Panc1 (cell line): ENCODE measurements around the gene KDM1B. TPM values are rescaled to one million over a fixed set of nuclear protein-coding genes. Genes with fewer than 3 reads are reported as not detected.

Experiments used
- ATAC-seq: fragments of 200-7000 bp; cut with Tn5 transposase; 2 replicates; pipeline ENCODE4 v1.9.1; 2020; ENCODE audit warnings: mild to moderate bottlenecking, moderate library complexity
- BruUV-seq: library from RNA; stranded (reverse); fragments of 400-500 nt; replicated peaks from 2 replicates; lab custom pipeline; 2021; lab: Mats Ljungman, UMichigan
- CTCF ChIA-PET: fragments of 300-600 bp; sonication (Branson Sonifier 250); formaldehyde crosslinking; loops from one replicate; lab custom pipeline; 2022; ENCODE audit warnings: antibody characterized with exemption; lab: Charles Lee
- POLR2A ChIA-PET: fragments of 300-600 bp; sonication (Branson Sonifier 250); formaldehyde crosslinking; loops from one replicate; lab custom pipeline; 2022; ENCODE audit warnings: antibody characterized with exemption; lab: Charles Lee
- DNase-seq: peaks from one replicate; pipeline ENCODE4 v3.0.0-alpha.2; 2010; ENCODE audit warnings: low read depth, low spot score
- H3K27ac ChIP-seq: 2 replicates; pipeline ENCODE4 v1.5.1; 2011; ENCODE audit warnings: mild to moderate bottlenecking, low read length, inconsistent platforms
- H3K27me3 ChIP-seq: fragments of 200-500 bp; sonication (Bioruptor generic); 2 replicates; pipeline ENCODE4 v1.6.0; 2014; ENCODE audit warnings: low read length, inconsistent platforms; ENCODE audit not compliant: control insufficient read depth, insufficient read depth
- H3K36me3 ChIP-seq: fragments of 200-500 bp; sonication (Bioruptor generic); 2 replicates; pipeline ENCODE4 v1.5.1; 2014; ENCODE audit warnings: inconsistent platforms, mild to moderate bottlenecking, low read length, moderate library complexity; ENCODE audit not compliant: control insufficient read depth, insufficient read depth
- H3K4me1 ChIP-seq: 2 replicates; pipeline ENCODE4 v1.5.1; 2011; ENCODE audit warnings: inconsistent platforms, mild to moderate bottlenecking, low read length, moderate library complexity; ENCODE audit not compliant: control insufficient read depth, insufficient read depth
- H3K4me3 ChIP-seq, 2 experiments: 2 replicates each; pipeline ENCODE4 v1.5.1; 2011 to 2012; ENCODE audit warnings: low read depth in 2 of 2, low read length in 2 of 2, mild to moderate bottlenecking in 2 of 2, inconsistent platforms in 1 of 2, moderate library complexity in 1 of 2
- H3K9me3 ChIP-seq: fragments of 200-500 bp; sonication (Bioruptor generic); 2 replicates; pipeline ENCODE4 v1.5.1; 2014; ENCODE audit warnings: low read depth, mild to moderate bottlenecking, inconsistent platforms, low read length, moderate library complexity; ENCODE audit not compliant: control insufficient read depth, insufficient read depth
- CTCF ChIP-seq: fragments of 450-650 bp; IDR thresholded peaks from 2 replicates; pipeline ENCODE4 v1.5.1; 2017; ENCODE audit warnings: mild to moderate bottlenecking
- POLR2AphosphoS5 ChIP-seq: IDR thresholded peaks from 2 replicates; pipeline ENCODE4 v1.6.1; 2012; ENCODE audit warnings: mild to moderate bottlenecking, low read depth, low read length, moderate library complexity
- REST ChIP-seq, 2 experiments: IDR thresholded peaks; 2 replicates each; pipeline ENCODE4 v1.6.1; 2011 to 2012; ENCODE audit warnings: low read depth in 2 of 2, control low read depth in 1 of 2, low read length in 1 of 2, mild to moderate bottlenecking in 1 of 2, moderate library complexity in 1 of 2; ENCODE audit not compliant: insufficient read depth in 1 of 2
- SIN3A ChIP-seq: IDR thresholded peaks from 2 replicates; pipeline ENCODE4 v1.6.1; 2012; ENCODE audit warnings: low read depth, mild to moderate bottlenecking, low read length, moderate library complexity, borderline replicate concordance; ENCODE audit not compliant: insufficient read depth
- TCF7L2 ChIP-seq: IDR thresholded peaks from 2 replicates; pipeline ENCODE4 v1.6.1; 2011; ENCODE audit warnings: mild to moderate bottlenecking, low read depth, low read length, inconsistent platforms
- in situ Hi-C: cut with HindIII; loops from 2 replicates; pipeline ENCODE4 v1.10.0; 2016; ENCODE audit warnings: low sequenced_read_pairs, low pct_unique_long_range_greater_than_20kb
- intact Hi-C: fragments of 100-400 bp; cut with micrococcal nuclease; formaldehyde crosslinking; loops from one replicate; pipeline ENCODE4 v1.10.0; 2022; ENCODE audit not compliant: unreplicated experiment
- total RNA-seq: library from RNA; stranded (reverse); gene quantifications from one replicate; pipeline ENCODE4 v1.2.1, GENCODE V29; 2021; ENCODE audit not compliant: unreplicated experiment

Gene KDM1B
- total RNA-seq, 1 experiment from 2014 or later = 27.1 TPM

GRCh38 chr6:18154507-18155149 lies 594 bp upstream of the KDM1B start, which contains the start of gene TPMT:
Gene TPMT (minus strand): TSS chr6:18155077. CDS start chr6:18149127, 5,950 bp downstream.
- Histone ChIP-seq H3K4me3 (peak within 1 kb of the TSS; percentile 89 to 96), H3K4me1 (peaks cover 7% of the 10 kb centered on the region), H3K36me3 (no peaks in the 10 kb centered on the region), H3K27ac (peak within 1 kb of the TSS; percentile 84), H3K27me3 (no peaks in the 10 kb centered on the region), H3K9me3 (no peaks in the 10 kb centered on the region)
- intact Hi-C loops = no loop called here
- ATAC-seq (peak; percentile 90), DNase-seq (peak; percentile 13)
- TSS peak; percentile 93 for BruUV-seq
- CTCF ChIA-PET = no interaction called here
- no peak for TF ChIP-seq CTCF
- no peak for TF ChIP-seq REST (IDR thresholded peaks at IDR 0.05; ENCODE audit: insufficient read depth in 1 of 2, low read depth in 2 of 2, low read length in 1 of 2)
- TF ChIP-seq SIN3A = 0 out of 2 replicates have a peak, but pooled peaks have one; percentile 48
- TF ChIP-seq POLR2AphosphoS5 = peak; percentile 47; the same call in 1 of the 2 replicates
- TF ChIP-seq TCF7L2 = no peak
- POLR2A ChIA-PET = interaction anchor here (0.5 kb wide), 1 partner anchor 549 kb away, joined by 7 read pairs; no protein-coding TSS in a partner anchor
- in situ Hi-C loops = no loop called here

- H3K27me3 ChIP-seq = no peaks in the 10 kb centered on the region
- H3K4me1 ChIP-seq = peaks cover 7% of the 10 kb centered on the region
- peak; percentile 15 for DNase-seq
- peak overlapping the region; percentile 86 to 96 for H3K4me3 ChIP-seq
- H3K9me3 ChIP-seq = no peaks in the 10 kb centered on the region
- intact Hi-C loops = no loop called here
- ATAC-seq = peak; percentile 64
- BruUV-seq = no TSS peak
- peak overlapping the region; percentile 76 for H3K27ac ChIP-seq
- ChIA-PET POLR2A (no interaction called here), CTCF (no interaction called here)
- in situ Hi-C loops = no loop called here
- H3K36me3 ChIP-seq = peaks cover 3% of the 10 kb centered on the region; the same call in 1 of the 2 replicates
- TF ChIP-seq POLR2AphosphoS5 (no peak), CTCF (peak; percentile 72), SIN3A (no peak), TCF7L2 (no peak), REST (IDR thresholded peaks at IDR 0.05; ENCODE audit: insufficient read depth in 1 of 2, low read depth in 2 of 2, low read length in 1 of 2) (no peak)
These were observed 721 bp downstream of the KDM1B start for GRCh38 chr6:18155864-18156421.
